NCI-H748 (cell line): ENCODE results near the gene PSMD13.
"Not testable (repeated sequence)": the region's sequence is repeated elsewhere in the genome, so short reads cannot be mapped to it uniquely, and the experiment has no call there.

Source experiments
- DNase-seq: peaks from one replicate; lab custom pipeline; 2025; ENCODE audit not compliant: unreplicated experiment; lab: John Stamatoyannopoulos, UW

PSMD13 gene

GRCh38 chr11:216081-216974 is 20.4 kb upstream of the PSMD13 start:
- no peak for DNase-seq

GRCh38 chr11:217704-218103 is 19.1 kb upstream of the PSMD13 start:
- no peak for DNase-seq

GRCh38 chr11:218815-219593 is 17.8 kb upstream of the PSMD13 start:
- DNase-seq, result no peak

GRCh38 chr11:220641-221215 is 16.0 kb upstream of the PSMD13 start:
- DNase-seq, result not testable (repeated sequence)

- DNase-seq, result no peak
Measured at GRCh38 chr11:221539-221938, 15.2 kb upstream of the PSMD13 start.

- DNase-seq, result no peak
Measured at GRCh38 chr11:221998-222789, 14.6 kb upstream of the PSMD13 start.

GRCh38 chr11:223026-223789 is 13.6 kb upstream of the PSMD13 start:
- no peak for DNase-seq

- no peak for DNase-seq
Measured at GRCh38 chr11:223884-224283, 12.9 kb upstream of the PSMD13 start.

GRCh38 chr11:224424-224823 is 12.4 kb upstream of the PSMD13 start:
- DNase-seq, result no peak

- no peak for DNase-seq
Measured at GRCh38 chr11:225734-226453, 10.9 kb upstream of the PSMD13 start.

- DNase-seq, result no peak
Measured at GRCh38 chr11:227824-228379, 8.9 kb upstream of the PSMD13 start.

- no peak for DNase-seq
Measured at GRCh38 chr11:230431-230830, 6.3 kb upstream of the PSMD13 start.

GRCh38 chr11:232783-233565 is 3.8 kb upstream of the PSMD13 start:
- no peak for DNase-seq

GRCh38 chr11:235180-235579 is 1.6 kb upstream of the PSMD13 start:
- no peak for DNase-seq

- no peak for DNase-seq
Measured at GRCh38 chr11:235609-235996, 1.2 kb upstream of the PSMD13 start.

GRCh38 chr11:235997-236773 is 591 bp upstream of the PSMD13 start, which contains the start of gene SIRT3:
Gene SIRT3 (minus strand): TSS chr11:236342. CDS start chr11:236328, 14 bp downstream.
- DNase-seq, result peak; percentile 85

- DNase-seq, result not testable (repeated sequence)
Measured at GRCh38 chr11:238346-238745, 1.6 kb downstream of the PSMD13 start.

GRCh38 chr11:240315-240714 is 3.5 kb downstream of the PSMD13 start:
- DNase-seq, result no peak
